Body of pancreas (tissue), 4 donors: ENCODE measurements around the gene CDK14. TPM values are rescaled to one million over a fixed set of nuclear protein-coding genes. Genes with fewer than 3 reads are reported as not detected.
"Not testable (repeated sequence)": the region's sequence is repeated elsewhere in the genome, so short reads cannot be mapped to it uniquely, and the experiment has no call there.

Experiments used
- ATAC-seq: fragments of 150-250 bp; one replicate; pipeline ENCODE4 v1.9.1; 2016
- DNase-seq, 4 donors: peaks; one replicate each; pipeline ENCODE4 v3.0.0-alpha.2; 2019
- H3K27ac ChIP-seq, 4 donors: fragments of 200-600 bp; sonication (generic); 1 replicate in 3 of 4; 2 replicates in 1 of 4; pipeline versions ENCODE4 v1.5.1 to v1.6.1; 2016 to 2019; ENCODE audit warnings: mild to moderate bottlenecking in 1 of 4, mixed read lengths in 1 of 4, moderate library complexity in 1 of 4
- H3K27me3 ChIP-seq, 2 donors: fragments of 200-600 bp; sonication (generic); one replicate each; pipeline ENCODE4 v1.6.0; 2016; ENCODE audit warnings: mild to moderate bottlenecking in 1 of 2
- H3K36me3 ChIP-seq, 2 donors: fragments of 200-600 bp; sonication (generic); replicated peaks in 1 of 2; 2 replicates each; pipeline ENCODE4 v1.5.1; 2016; ENCODE audit warnings: low read depth in 2 of 2; ENCODE audit not compliant: insufficient read depth in 1 of 2
- H3K4me1 ChIP-seq: fragments of 200-600 bp; sonication (generic); one replicate; pipeline ENCODE4 v1.6.0; 2016
- H3K4me3 ChIP-seq, 2 donors: fragments of 200-600 bp; sonication (generic); 1 replicate in 1 of 2; 2 replicates in 1 of 2; pipeline ENCODE4 v1.5.1; 2016 to 2019
- H3K9me3 ChIP-seq, 3 donors: fragments of 200-600 bp; sonication (generic); 1 replicate in 2 of 3; 2 replicates in 1 of 3; pipeline ENCODE4 v1.5.1; 2016
- CTCF ChIP-seq, 7 experiments: fragments of 450-650 bp in 4 of 7; fragments of 200-600 bp in 3 of 7; sonication (generic) in 3 of 7; IDR thresholded peaks; one replicate each; pipeline ENCODE4 v1.5.1; 2016 to 2019; ENCODE audit warnings: antibody characterized with exemption in 7 of 7
- POLR2A ChIP-seq, 3 donors: fragments of 450-650 bp; IDR thresholded peaks; one replicate each; pipeline ENCODE4 v1.6.1; 2016; ENCODE audit warnings: antibody characterized with exemption in 3 of 3, mild to moderate bottlenecking in 2 of 3
- WGBS, 2 donors: methylation state at CpG; one replicate each; pipeline ENCODE4 v1.1.5; 2017; 5-methylcytosine and 5-hydroxymethylcytosine counted together
- intact Hi-C: fragments of 100-400 bp; cut with DNase I; formaldehyde crosslinking; loops from one replicate; pipeline ENCODE4 v1.15.1; 2023
- total RNA-seq, 2 donors: library from RNA; depleted of rRNA; stranded (reverse); fragments of >200 nt; gene quantifications; one replicate each; pipeline ENCODE4 v1.1.0, GENCODE V29; 2016

The CDK14 gene
- total RNA-seq, 2 donors from 2014 or later: 21.8 to 35.6 TPM

- TF ChIP-seq CTCF (IDR thresholded peaks at IDR 0.05) (no peak), POLR2A (IDR thresholded peaks at IDR 0.05) (no peak)
- Histone ChIP-seq H3K36me3 (no peaks in the 10 kb centered on the region), H3K4me3 (no peak overlapping the region), H3K27me3 (no peaks in the 10 kb centered on the region), H3K27ac (no peak overlapping the region), H3K4me1 (no peaks in the 10 kb centered on the region), H3K9me3 (no peaks in the 10 kb centered on the region)
- ATAC-seq: no peak
- 82% methylated on average over 2 of the region's 2 CpGs for WGBS, 2 donors
- no peak for DNase-seq
- intact Hi-C loops: no loop called here
Observed at GRCh38 chr7:90797596-90797995, 201.5 kb downstream of the CDK14 start.

DNA sequence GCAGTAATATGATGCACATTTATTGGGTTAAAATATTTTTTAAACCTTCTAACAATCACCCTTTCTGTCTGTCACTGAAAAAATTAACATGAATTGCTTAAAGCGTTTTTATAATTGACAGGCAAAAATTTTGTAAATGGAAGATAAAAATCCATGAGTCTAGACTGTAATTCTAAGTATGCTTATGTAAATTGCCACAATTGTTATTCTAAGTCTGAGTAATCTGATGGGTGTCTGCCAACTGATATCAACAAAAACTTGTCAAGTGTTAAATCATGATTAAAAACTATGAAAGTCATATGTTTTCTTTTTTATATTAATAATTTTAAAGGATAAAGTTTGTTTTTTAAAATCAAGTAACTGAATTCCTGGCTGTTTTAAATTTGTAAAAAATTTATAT lies 208.2 kb downstream of the CDK14 start:
- Histone ChIP-seq H3K27ac (no peak overlapping the region), H3K36me3 (no peaks in the 10 kb centered on the region), H3K4me3 (no peak overlapping the region), H3K4me1 (no peaks in the 10 kb centered on the region), H3K27me3 (no peaks in the 10 kb centered on the region), H3K9me3 (no peaks in the 10 kb centered on the region)
- DNase-seq: no peak
- no peak for ATAC-seq
- TF ChIP-seq CTCF (IDR thresholded peaks at IDR 0.05): no peak
- TF ChIP-seq POLR2A (IDR thresholded peaks at IDR 0.05): no peak
- intact Hi-C loops: no loop called here
- WGBS, 2 donors: 11 to 18% methylated on average over 1 of the region's 1 CpG

DNA sequence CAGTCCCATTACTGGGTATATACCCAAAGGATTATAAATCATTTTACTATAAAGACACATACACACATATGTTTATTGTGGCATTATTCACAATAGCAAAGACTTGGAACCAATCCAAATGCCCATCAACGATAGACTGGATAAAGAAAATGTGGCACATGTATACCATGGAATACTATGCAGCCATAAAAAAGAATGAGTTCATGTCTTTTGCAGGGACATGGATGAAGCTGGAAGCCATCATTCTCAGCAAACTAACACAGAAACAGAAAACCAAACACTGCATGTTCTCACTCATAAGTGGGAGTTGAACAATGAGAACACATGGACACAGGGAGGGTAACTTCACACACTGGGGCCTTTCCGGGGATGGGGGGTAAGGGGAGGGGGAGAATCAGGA lies 219.4 kb downstream of the CDK14 start:
- H3K36me3 ChIP-seq, H3K27me3 ChIP-seq, DNase-seq, intact Hi-C loops, H3K27ac ChIP-seq, H3K9me3 ChIP-seq, ATAC-seq, H3K4me3 ChIP-seq: not testable (repeated sequence)
- H3K4me1 ChIP-seq: peaks cover 15% of the 10 kb centered on the region
- 83 to 93% methylated on average over 2 of the region's 2 CpGs for WGBS, 2 donors

DNA sequence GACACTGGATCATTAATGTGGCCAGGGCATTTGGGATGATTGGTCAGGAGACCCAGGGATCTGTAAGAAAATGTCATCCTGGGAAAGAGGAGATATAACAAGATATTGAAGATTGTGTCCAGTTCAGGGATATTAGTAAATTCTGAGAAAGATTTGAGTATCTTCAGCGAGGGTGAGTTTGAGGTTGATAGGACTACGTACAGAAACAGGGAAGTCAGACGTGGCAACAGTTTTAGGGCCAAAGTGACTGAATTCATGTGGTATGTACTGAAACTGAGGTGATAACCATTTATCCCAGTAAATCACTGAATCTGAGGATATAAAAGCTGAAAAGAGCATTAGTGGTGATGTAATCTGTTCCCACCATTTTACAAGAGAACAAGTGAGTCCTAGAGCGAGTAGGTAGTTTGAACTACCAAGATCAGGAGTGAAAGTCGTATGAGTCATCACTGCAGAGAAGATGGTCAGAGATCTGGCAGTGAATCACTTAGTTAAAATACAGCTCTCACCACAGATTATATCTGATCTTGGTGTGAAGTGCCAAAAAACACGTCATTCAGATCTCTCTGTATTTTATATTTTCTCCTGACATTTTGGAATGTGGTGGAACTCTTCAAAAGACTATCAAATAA lies 220.5 kb downstream of the CDK14 start:
- TF ChIP-seq CTCF (IDR thresholded peaks at IDR 0.05) (no peak), POLR2A (IDR thresholded peaks at IDR 0.05) (no peak)
- ATAC-seq (peak; percentile 87), DNase-seq (peak in 1 of 4 donors; percentile 7)
- Histone ChIP-seq H3K9me3 (no peaks in the 10 kb centered on the region), H3K4me3 (no peak overlapping the region), H3K27me3 (no peaks in the 10 kb centered on the region), H3K4me1 (peaks cover 15% of the 10 kb centered on the region), H3K27ac (peak overlapping the region in 2 of 4 donors; percentile 48 to 50), H3K36me3 (no peaks in the 10 kb centered on the region)
- intact Hi-C loops: no loop called here
- WGBS, 2 donors: 64% methylated on average over 6 of the region's 6 CpGs

GRCh38 chr7:90817151-90817550 lies 221.0 kb downstream of the CDK14 start:
- peak; percentile 30 for ATAC-seq
- intact Hi-C loops: no loop called here
- TF ChIP-seq CTCF (IDR thresholded peaks at IDR 0.05) (no peak), POLR2A (IDR thresholded peaks at IDR 0.05) (no peak)

More at GRCh38 chr7:90817151-90817550, 221.0 kb downstream of the CDK14 start:
- no peaks in the 10 kb centered on the region for H3K9me3 ChIP-seq
- H3K4me1 ChIP-seq: peaks cover 15% of the 10 kb centered on the region
- no peaks in the 10 kb centered on the region for H3K36me3 ChIP-seq
- H3K4me3 ChIP-seq: no peak overlapping the region
- peak overlapping the region in 2 of 4 donors; percentile 48 to 50 for H3K27ac ChIP-seq
- DNase-seq: no peak
- H3K27me3 ChIP-seq: no peaks in the 10 kb centered on the region
- WGBS, 2 donors: 28 to 29% methylated on average over 4 of the region's 4 CpGs
